HCEC 1CT (cell line): ENCODE measurements around the gene KLHL21.
A peak's percentile ranks its signal among the peaks of the same experiment; 100 is the strongest.
"Not testable (repeated sequence)": the region's sequence is repeated elsewhere in the genome, so short reads cannot be mapped to it uniquely, and the experiment has no call there.

Experiments
- DNase-seq: peaks from one replicate; pipeline ENCODE4 v3.0.0-alpha.2; 2017

Gene KLHL21

DNA sequence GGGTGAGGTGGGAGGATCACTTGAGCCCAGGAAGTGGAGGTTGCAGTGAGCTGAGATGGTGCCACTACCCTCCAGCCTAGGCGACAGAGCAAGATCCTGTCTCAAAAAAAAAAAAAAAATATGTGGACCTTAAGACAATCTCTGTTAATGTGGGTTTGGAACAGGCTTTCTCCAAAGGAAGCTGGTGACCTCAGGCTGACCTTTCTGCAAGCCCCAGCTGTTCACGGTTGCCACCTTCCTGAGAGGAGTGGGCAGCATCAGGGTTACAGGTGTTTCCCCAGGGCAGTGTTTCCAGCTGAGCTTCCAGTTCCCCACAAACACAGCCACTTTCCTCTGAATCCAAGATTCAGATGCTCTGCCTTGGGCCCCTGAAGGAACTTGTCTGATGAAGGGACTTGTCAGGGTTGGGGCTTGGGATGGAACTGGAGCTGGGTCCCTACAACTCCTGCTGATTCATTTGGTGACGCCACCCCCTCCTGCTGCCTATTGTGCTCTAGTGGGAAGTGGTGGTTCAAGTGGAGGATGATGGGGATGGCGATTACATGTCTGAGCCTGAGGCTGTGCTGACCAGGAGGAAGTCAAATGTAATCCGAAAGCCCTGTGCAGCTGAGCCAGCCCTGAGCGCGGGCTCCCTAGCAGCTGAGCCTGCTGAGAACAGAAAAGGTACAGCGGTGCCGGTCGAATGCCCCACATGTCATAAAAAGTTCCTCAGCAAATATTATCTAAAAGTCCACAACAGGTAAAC is 20.9 kb downstream of the KLHL21 start:
- DNase-seq, result no peak

DNA sequence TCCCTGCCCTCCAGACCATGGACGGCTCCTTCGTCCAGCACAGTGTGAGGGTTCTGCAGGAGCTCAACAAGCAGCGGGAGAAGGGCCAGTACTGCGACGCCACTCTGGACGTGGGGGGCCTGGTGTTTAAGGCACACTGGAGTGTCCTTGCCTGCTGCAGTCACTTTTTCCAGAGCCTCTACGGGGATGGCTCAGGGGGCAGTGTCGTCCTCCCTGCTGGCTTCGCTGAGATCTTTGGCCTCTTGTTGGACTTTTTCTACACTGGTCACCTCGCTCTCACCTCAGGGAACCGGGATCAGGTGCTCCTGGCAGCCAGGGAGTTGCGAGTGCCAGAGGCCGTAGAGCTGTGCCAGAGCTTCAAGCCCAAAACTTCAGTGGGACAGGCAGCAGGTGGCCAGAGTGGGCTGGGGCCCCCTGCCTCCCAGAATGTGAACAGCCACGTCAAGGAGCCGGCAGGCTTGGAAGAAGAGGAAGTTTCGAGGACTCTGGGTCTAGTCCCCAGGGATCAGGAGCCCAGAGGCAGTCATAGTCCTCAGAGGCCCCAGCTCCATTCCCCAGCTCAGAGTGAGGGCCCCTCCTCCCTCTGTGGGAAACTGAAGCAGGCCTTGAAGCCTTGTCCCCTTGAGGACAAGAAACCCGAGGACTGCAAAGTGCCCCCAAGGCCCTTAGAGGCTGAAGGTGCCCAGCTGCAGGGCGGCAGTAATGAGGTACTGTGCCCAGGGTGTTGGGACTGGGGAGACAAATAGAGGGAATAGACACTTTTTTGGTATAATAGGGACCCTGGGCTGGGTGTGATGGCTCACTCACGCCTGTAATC is 21.9 kb downstream of the KLHL21 start:
- no peak for DNase-seq

DNA sequence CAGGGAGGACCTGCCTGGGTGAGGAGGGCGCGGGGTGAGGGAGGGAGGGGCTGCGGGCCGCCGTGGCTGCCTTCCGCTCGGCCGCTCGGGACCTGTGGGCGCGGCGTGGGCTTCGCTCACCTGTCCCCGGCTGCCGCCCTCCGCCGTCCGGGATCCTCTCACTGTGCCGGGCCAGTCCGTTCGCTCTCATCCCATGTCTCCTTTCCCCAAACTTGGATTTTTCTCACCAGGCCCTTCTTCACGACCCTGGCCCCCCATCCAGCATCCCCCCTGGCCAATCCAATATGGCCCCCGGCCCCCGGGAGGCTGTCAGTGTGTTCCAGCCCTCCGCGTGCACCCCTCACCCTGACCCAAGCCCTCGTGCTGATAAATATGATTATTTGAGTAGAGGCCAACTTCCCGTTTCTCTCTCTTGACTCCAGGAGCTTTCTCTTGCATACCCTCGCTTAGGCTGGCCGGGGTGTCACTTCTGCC is 22.5 kb downstream of the KLHL21 start:
- DNase-seq, result no peak

DNA sequence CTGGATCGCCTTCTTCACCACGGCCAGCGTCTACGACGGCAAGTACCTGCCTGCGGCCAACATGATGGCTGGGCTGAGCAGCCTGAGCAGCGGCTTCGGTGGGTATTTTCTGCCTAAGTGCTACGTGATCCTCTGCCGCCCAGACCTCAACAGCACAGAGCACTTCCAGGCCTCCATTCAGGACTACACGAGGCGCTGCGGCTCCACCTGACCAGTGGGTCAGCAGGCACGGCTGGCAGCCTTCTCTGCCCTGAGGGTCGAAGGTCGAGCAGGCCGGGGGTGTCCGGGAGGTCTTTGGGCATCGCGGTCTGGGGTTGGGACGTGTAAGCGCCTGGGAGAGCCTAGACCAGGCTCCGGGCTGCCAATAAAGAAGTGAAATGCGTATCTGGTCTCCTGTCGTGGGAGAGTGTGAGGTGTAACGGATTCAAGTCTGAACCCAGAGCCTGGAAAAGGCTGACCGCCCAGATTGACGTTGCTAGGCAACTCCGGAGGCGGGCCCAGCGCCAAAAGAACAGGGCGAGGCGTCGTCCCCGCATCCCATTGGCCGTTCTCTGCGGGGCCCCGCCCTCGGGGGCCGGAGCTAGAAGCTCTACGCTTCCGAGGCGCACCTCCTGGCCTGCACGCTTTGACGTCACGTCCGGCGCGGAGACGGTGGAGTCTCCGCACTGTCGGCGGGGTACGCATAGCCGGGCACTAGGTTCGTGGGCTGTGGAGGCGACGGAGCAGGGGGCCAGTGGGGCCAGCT is 23.1 kb downstream of the KLHL21 start, which contains the start of gene ZBTB48:
Gene ZBTB48, plus strand, starts transcription at position 621 of the 745 bp plus-strand sequence. CDS start 616 bp downstream, outside the sequence.
- peak; percentile 95 for DNase-seq

DNA sequence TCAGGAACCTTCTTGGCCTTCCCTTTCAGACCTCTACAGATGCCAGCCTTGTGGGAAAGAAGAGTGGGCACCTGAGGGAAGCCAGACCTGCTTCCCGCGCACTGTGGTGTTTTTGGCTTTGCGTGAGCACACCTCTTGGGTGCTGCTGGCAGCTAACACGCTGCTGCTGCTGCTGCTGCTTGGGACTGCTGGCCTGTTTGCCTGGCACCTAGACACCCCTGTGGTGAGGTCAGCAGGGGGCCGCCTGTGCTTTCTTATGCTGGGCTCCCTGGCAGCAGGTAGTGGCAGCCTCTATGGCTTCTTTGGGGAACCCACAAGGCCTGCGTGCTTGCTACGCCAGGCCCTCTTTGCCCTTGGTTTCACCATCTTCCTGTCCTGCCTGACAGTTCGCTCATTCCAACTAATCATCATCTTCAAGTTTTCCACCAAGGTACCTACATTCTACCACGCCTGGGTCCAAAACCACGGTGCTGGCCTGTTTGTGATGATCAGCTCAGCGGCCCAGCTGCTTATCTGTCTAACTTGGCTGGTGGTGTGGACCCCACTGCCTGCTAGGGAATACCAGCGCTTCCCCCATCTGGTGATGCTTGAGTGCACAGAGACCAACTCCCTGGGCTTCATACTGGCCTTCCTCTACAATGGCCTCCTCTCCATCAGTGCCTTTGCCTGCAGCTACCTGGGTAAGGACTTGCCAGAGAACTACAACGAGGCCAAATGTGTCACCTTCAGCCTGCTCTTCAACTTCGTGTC is 23.9 kb downstream of the KLHL21 start:
- no peak for DNase-seq

DNA sequence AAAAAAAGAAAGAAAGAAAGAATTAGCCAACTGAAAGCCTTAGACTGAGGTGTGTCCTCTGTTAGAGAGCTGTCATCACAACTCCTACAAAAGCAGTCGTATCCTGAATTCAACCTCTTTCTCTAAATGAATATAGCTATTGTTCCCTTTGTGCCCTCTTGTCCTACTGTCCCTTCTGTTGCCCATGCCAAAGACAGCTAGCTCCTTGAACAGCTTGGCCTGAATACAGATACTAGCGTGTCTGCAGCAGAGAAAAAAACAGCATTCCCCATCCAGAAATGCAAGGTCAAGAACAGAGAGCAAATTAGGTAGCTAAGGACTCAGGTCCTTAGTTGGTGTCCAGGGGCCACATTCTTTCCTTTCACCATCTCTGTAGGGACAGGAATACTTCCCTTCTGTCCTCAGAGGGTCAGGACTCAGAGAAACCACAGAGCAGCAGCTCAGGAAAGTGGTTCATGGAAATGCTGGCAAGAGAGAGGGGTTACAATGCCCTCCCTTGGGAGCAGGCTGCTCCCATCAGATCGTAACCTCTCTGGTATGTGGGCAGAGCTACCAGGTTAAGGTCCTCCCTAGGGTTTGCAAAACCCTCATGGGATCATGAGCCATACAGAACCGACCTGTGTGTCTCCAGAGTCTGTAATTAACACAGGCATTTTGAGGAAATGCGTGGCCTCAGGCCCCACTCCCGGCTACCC is 24.7 kb downstream of the KLHL21 start:
- no peak for DNase-seq

GRCh38 chr1:6574818-6575217 is 27.9 kb downstream of the KLHL21 start:
- DNase-seq, result no peak

DNA sequence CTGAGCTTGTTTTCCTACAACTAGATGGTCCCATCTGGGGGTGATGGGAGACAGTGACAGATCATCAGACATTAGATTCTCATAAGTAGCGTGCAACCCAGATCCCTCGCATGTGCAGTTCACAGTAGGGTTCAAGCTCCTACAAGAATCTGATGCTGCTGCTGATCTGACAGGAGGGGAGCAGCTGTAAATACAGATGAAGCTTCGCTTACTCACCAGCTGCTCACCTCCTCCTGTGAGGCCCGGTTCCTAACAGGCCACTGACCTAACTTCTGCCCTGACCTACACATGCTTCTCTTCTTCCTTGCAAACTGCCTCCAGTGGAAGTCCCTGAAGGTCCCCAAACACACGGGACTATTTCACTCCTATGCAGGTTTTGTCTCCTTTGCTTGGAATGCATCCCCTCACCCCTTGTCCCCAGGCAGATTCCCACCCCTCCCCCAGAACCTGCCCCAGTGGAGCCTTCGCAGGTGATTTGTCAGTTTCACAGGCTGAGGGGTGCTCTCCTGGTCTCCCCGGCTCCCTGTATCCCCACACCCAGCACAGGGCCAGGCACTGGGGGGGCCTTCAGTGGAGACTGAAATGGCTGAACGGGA is 28.5 kb downstream of the KLHL21 start:
- peak; percentile 26 for DNase-seq

- no peak for DNase-seq
These were observed 29.9 kb downstream of the KLHL21 start for GRCh38 chr1:6572653-6573383.

DNA sequence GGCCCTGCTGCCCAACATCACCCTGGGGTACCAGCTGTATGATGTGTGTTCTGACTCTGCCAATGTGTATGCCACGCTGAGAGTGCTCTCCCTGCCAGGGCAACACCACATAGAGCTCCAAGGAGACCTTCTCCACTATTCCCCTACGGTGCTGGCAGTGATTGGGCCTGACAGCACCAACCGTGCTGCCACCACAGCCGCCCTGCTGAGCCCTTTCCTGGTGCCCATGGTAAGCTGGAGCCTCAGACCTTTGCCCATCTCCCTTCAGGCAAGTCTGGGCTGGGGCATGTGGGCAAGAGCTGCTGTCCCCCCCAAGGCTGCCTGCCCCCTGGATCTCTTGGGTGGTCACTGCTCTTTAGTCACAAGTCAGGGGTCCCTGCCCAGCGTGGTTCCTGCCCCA is 31.7 kb downstream of the KLHL21 start:
- no peak for DNase-seq

GRCh38 chr1:6570100-6570499 is 32.6 kb downstream of the KLHL21 start:
- DNase-seq, result no peak

- no peak for DNase-seq
These were observed 33.6 kb downstream of the KLHL21 start for GRCh38 chr1:6569033-6569432.

GRCh38 chr1:6560267-6560666 is 42.4 kb downstream of the KLHL21 start:
- DNase-seq, result no peak

- DNase-seq, result not testable (repeated sequence)
These were observed 43.5 kb downstream of the KLHL21 start for GRCh38 chr1:6559161-6559560.

GRCh38 chr1:6557597-6557996 is 45.1 kb downstream of the KLHL21 start:
- DNase-seq, result no peak

DNA sequence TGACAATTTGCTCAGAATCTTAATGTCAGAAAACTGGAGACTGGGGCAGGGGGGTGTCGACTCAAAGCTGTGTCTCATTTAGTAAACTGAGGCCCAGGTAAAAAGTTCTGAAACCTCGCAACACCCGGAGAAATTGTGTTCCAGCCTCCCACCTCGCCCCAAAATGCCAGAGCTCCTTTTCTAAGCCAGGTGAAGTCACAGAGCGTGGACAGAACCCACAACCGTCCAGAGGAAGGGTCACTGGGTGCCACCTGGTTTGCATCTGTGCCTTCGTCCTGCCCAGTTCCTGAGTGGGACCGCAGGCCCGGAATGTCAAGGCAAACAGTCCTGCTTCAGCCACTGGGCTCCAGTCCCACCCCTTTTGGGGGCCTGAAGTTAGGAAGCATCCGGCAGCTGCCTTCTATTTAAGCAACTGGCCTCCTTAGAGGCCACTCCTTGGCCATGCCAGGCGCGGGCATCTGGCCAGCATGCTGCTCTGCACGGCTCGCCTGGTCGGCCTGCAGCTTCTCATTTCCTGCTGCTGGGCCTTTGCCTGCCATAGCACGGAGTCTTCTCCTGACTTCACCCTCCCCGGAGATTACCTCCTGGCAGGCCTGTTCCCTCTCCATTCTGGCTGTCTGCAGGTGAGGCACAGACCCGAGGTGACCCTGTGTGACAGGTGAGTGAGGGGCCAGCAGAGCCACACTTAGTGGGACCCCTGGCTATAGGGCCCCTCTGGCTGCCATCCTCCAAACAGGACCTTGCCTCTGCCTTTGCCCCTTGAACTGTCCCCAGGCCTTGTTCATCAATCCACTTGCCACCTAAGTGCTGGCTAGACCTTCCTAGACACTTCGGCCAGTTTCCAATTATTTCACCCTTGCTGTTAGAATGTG is 47.5 kb downstream of the KLHL21 start, which contains the start of gene TAS1R1:
Gene TAS1R1, plus strand, starts transcription at position 401 of the 872 bp plus-strand sequence. Its CDS starts 67 bp downstream, at position 468.
- no peak for DNase-seq

DNA sequence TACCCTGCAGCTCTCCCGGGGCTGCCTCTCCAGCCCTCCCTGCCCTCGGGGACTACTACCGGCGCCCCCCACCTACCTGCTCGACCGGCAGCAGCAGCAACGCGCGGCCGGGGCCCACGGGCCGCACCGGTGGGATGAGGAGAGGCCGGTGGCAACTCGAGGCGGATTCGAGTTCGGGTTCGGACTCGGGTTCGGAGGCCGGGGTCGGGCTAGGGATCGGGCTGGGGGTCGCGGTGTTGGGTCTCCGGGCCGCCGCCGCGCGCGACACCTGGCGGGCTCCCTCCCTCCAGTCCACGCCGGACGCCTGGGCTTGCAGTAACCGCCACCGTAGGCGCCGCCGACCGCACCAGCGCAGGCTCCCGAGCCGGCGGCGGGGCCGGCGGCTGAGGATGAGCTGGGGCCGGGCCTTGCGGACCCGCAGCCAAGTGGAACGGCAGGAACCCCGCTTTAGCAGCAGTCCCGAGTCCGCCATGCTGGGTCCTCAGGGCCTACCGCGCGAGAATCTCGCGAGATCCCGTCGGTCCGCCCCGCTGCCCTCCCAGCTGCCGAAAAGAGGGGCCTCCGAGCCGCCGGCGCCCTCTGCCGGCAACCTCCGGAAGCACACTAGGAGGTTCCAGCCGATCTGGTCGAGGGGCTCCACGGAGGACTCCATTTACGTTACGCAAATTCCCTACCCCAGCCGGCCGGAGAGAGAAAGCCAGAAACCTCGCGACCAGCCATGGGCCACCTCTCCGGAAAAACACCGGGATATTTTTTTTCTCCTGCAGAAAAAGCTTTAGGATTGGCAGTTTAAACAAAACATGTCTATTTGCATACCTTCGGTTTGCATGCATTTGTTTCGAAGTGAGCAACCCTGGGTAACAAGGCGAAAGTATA is 48.4 kb downstream of the KLHL21 start, which contains the start of gene NOL9:
Gene NOL9, minus strand, starts transcription at position 483 of the 876 bp plus-strand sequence. Its CDS starts 11 bp downstream, at position 472.
- peak; percentile 80 for DNase-seq

GRCh38 chr1:6547301-6547700 is 55.4 kb downstream of the KLHL21 start:
- peak; percentile 18 for DNase-seq
